H1 (cell line): ENCODE measurements around the gene SSU72. TPM values are rescaled to one million over a fixed set of nuclear protein-coding genes. Genes with fewer than 3 reads are reported as not detected.

Experiments used
- CTCF ChIA-PET: fragments of 300-600 bp; sonication (Branson Sonifier 250); formaldehyde crosslinking; loops from one replicate; lab custom pipeline; 2021; ENCODE audit not compliant: partially characterized antibody; lab: Charles Lee
- POLR2A ChIA-PET: fragments of 300-600 bp; sonication (Branson Sonifier 250); formaldehyde crosslinking; loops from one replicate; lab custom pipeline; 2021; ENCODE audit warnings: inconsistent platforms; ENCODE audit not compliant: partially characterized antibody; lab: Charles Lee
- DNase-seq, 2 experiments: peaks; one replicate each; pipeline versions ENCODE4 v3.0.0 to v3.0.0-alpha.2; 2010 to 2022; ENCODE audit warnings: low spot score in 2 of 2, low read depth in 1 of 2, mixed read lengths in 1 of 2
- FAIRE-seq: peaks from 2 replicates; lab custom pipeline; 2011; peaks lifted over from hg19 to GRCh38; lab: Jason Lieb, UNC
- H2AFZ ChIP-seq: 2 replicates; pipeline ENCODE4 v1.8.1; 2012; ENCODE audit warnings: low read length, inconsistent platforms
- H2AK5ac ChIP-seq: 2 replicates; pipeline ENCODE4 v1.6.1; 2013; ENCODE audit warnings: low read depth, low read length
- H2BK120ac ChIP-seq: replicated peaks from 2 replicates; pipeline ENCODE3; 2013; ENCODE audit warnings: low read depth, low read length, inconsistent platforms
- H2BK12ac ChIP-seq: 2 replicates; pipeline ENCODE4 v1.6.1; 2013; ENCODE audit warnings: low read depth, low read length
- H2BK15ac ChIP-seq: 2 replicates; pipeline ENCODE4 v1.6.1; 2013; ENCODE audit warnings: low read length
- H2BK20ac ChIP-seq: 2 replicates; pipeline ENCODE4 v1.6.1; 2013; ENCODE audit warnings: low read length
- H2BK5ac ChIP-seq: 2 replicates; pipeline ENCODE4 v1.6.1; 2013; ENCODE audit warnings: low read depth, low read length
- H3K14ac ChIP-seq: 2 replicates; pipeline ENCODE4 v1.6.1; 2013; ENCODE audit warnings: inconsistent platforms; ENCODE audit not compliant: insufficient read length
- H3K18ac ChIP-seq: 2 replicates; pipeline ENCODE4 v1.6.1; 2013; ENCODE audit warnings: low read length; ENCODE audit errors: extremely low read depth
- H3K23ac ChIP-seq: 2 replicates; pipeline ENCODE4 v1.6.1; 2013; ENCODE audit warnings: inconsistent platforms; ENCODE audit not compliant: insufficient read length
- H3K23me2 ChIP-seq: 2 replicates; pipeline ENCODE4 v1.6.1; 2013; ENCODE audit warnings: low read depth, low read length
- H3K27ac ChIP-seq: 2 replicates; pipeline ENCODE4 v1.6.1; 2011; ENCODE audit warnings: low read depth, low read length, inconsistent platforms
- H3K27me3 ChIP-seq, 4 experiments: replicated peaks in 1 of 4; 1 replicate in 1 of 4; 2 replicates in 3 of 4; pipeline versions ENCODE4 v1.6.1 to v1.8.1; 2011 to 2013; ENCODE audit warnings: low read length in 3 of 4, mild to moderate bottlenecking in 3 of 4, inconsistent platforms in 2 of 4, mixed read lengths in 2 of 4, moderate library complexity in 1 of 4; ENCODE audit not compliant: control insufficient read depth in 3 of 4, insufficient read depth in 3 of 4; ENCODE audit errors: extremely low read depth in 1 of 4
- H3K36me3 ChIP-seq, 4 experiments: 2 replicates each; pipeline versions ENCODE4 v1.6.1 to v1.8.1; 2011 to 2013; ENCODE audit warnings: mild to moderate bottlenecking in 4 of 4, low read length in 3 of 4, moderate library complexity in 2 of 4, control low read depth in 1 of 4, inconsistent platforms in 1 of 4; ENCODE audit not compliant: insufficient read depth in 4 of 4, control insufficient read depth in 2 of 4
- H3K4ac ChIP-seq: replicated peaks from 2 replicates; pipeline ENCODE3; 2013; ENCODE audit warnings: low read length, low read depth, mixed read lengths, inconsistent platforms; ENCODE audit not compliant: insufficient read length
- H3K4me1 ChIP-seq, 4 experiments: replicated peaks in 1 of 4; 1 replicate in 1 of 4; 2 replicates in 3 of 4; pipeline versions ENCODE4 v1.6.1 to v1.8.1; 2011 to 2013; ENCODE audit warnings: low read length in 3 of 4, inconsistent platforms in 2 of 4, mixed read lengths in 1 of 4; ENCODE audit not compliant: insufficient read depth in 4 of 4, control insufficient read depth in 3 of 4
- H3K4me2 ChIP-seq, 2 experiments: 2 replicates each; pipeline versions ENCODE4 v1.6.1 to v1.8.1; 2011 to 2013; ENCODE audit warnings: low read depth in 2 of 2, low read length in 2 of 2, control low read depth in 1 of 2, inconsistent platforms in 1 of 2, mild to moderate bottlenecking in 1 of 2; ENCODE audit not compliant: insufficient read depth in 1 of 2
- H3K4me3 ChIP-seq, 4 experiments: fragments of 200-600, 300-600 bp in 1 of 4; sonication (generic), shearing (Covaris generic), sonication (Bioruptor Twin) in 1 of 4; 2 replicates each; pipeline versions ENCODE4 v1.5.1 to v1.8.1; 2011 to 2016; ENCODE audit warnings: low read length in 4 of 4, low read depth in 3 of 4, control low read depth in 2 of 4, inconsistent platforms in 2 of 4, mild to moderate bottlenecking in 2 of 4, mixed read lengths in 1 of 4, moderate library complexity in 1 of 4; ENCODE audit not compliant: insufficient read depth in 2 of 4; ENCODE audit errors: extremely low read depth in 1 of 4
- H3K56ac ChIP-seq: replicated peaks from 2 replicates; pipeline ENCODE3; 2013; ENCODE audit warnings: low read depth, mild to moderate bottlenecking, mixed read lengths, low read length, inconsistent platforms; ENCODE audit not compliant: insufficient read length
- H3K79me1 ChIP-seq: 2 replicates; pipeline ENCODE4 v1.6.1; 2013; ENCODE audit warnings: low read depth, low read length, control low read depth
- H3K79me2 ChIP-seq, 2 experiments: 2 replicates each; pipeline versions ENCODE4 v1.6.1 to v1.8.1; 2012 to 2013; ENCODE audit warnings: low read length in 2 of 2, mild to moderate bottlenecking in 2 of 2, inconsistent platforms in 1 of 2; ENCODE audit not compliant: insufficient read depth in 2 of 2, control insufficient read depth in 1 of 2
- H3K9ac ChIP-seq, 4 experiments: replicated peaks in 1 of 4; 1 replicate in 1 of 4; 2 replicates in 3 of 4; pipeline versions ENCODE4 v1.6.1 to v1.8.1; 2011 to 2013; ENCODE audit warnings: low read depth in 3 of 4, low read length in 3 of 4, control low read depth in 2 of 4, mild to moderate bottlenecking in 2 of 4, moderate library complexity in 2 of 4, inconsistent platforms in 1 of 4; ENCODE audit errors: extremely low read depth in 1 of 4
- H3K9me3 ChIP-seq, 2 experiments: 2 replicates each; pipeline versions ENCODE4 v1.6.1 to v1.8.1; 2012 to 2013; ENCODE audit warnings: mild to moderate bottlenecking in 2 of 2, moderate library complexity in 2 of 2, control low read depth in 1 of 2, inconsistent platforms in 1 of 2, low read depth in 1 of 2, low read length in 1 of 2, mixed read lengths in 1 of 2; ENCODE audit not compliant: insufficient read depth in 2 of 2
- H4K20me1 ChIP-seq, 2 experiments: replicated peaks in 1 of 2; 2 replicates each; pipeline versions ENCODE3 to v1.8.1; 2011 to 2013; ENCODE audit warnings: inconsistent platforms in 2 of 2, low read length in 2 of 2, mild to moderate bottlenecking in 1 of 2; ENCODE audit not compliant: insufficient read depth in 2 of 2, control insufficient read depth in 1 of 2
- H4K5ac ChIP-seq: 2 replicates; pipeline ENCODE4 v1.6.1; 2013; ENCODE audit warnings: low read length, low read depth, mixed read lengths, inconsistent platforms; ENCODE audit not compliant: insufficient read length
- H4K8ac ChIP-seq: 2 replicates; pipeline ENCODE4 v1.8.0; 2013; ENCODE audit warnings: mild to moderate bottlenecking, moderate library complexity, low read length, inconsistent platforms; ENCODE audit not compliant: insufficient read depth; ENCODE audit errors: extremely low read depth
- H4K91ac ChIP-seq: replicated peaks from 2 replicates; pipeline ENCODE3; 2013; ENCODE audit warnings: low read length, mixed read lengths, inconsistent platforms; ENCODE audit not compliant: insufficient read length
- BRCA1 ChIP-seq: IDR thresholded peaks from 2 replicates; pipeline ENCODE4 v1.6.1; 2012; ENCODE audit warnings: low read depth, low read length, improper control_type of control experiment
- CREB1 ChIP-seq: IDR thresholded peaks from 2 replicates; pipeline ENCODE4 v1.6.1; 2012; ENCODE audit warnings: inconsistent platforms
- HDAC2 ChIP-seq, 2 experiments: fragments of 300-600 bp in 1 of 2; sonication (generic) in 1 of 2; IDR thresholded peaks; 2 replicates each; pipeline ENCODE4 v1.6.1; 2011 to 2012; ENCODE audit warnings: low read depth in 2 of 2, low read length in 2 of 2, mild to moderate bottlenecking in 2 of 2, moderate library complexity in 2 of 2, borderline replicate concordance in 1 of 2, inconsistent platforms in 1 of 2
- JUN ChIP-seq: IDR thresholded peaks from 2 replicates; pipeline ENCODE4 v1.6.1; 2011; ENCODE audit warnings: low read depth, mild to moderate bottlenecking, improper control_type of control experiment, low read length
- NANOG ChIP-seq: IDR thresholded peaks from 2 replicates; pipeline ENCODE4 v1.6.1; 2011; ENCODE audit warnings: low read length, low read depth, mild to moderate bottlenecking, inconsistent platforms; ENCODE audit not compliant: insufficient read depth, poor library complexity, severe bottlenecking
- PHF8 ChIP-seq: fragments of 200-600 bp; sonication (generic); conservative IDR thresholded peaks from 2 replicates; pipeline ENCODE4 v1.7.1; 2012; ENCODE audit warnings: low read depth, mild to moderate bottlenecking, inconsistent platforms, low read length, moderate library complexity
- RAD21 ChIP-seq, 2 experiments: IDR thresholded peaks in 1 of 2; conservative IDR thresholded peaks in 1 of 2; 2 replicates each; pipeline ENCODE4 v1.6.1; 2011; ENCODE audit warnings: low read depth in 2 of 2, low read length in 2 of 2, improper control_type of control experiment in 1 of 2, inconsistent platforms in 1 of 2, mild to moderate bottlenecking in 1 of 2, moderate library complexity in 1 of 2
- WGBS, 2 experiments: shearing (Covaris generic) in 1 of 2; methylation state at CpG; one replicate each; pipeline versions ENCODE4 v1.1.6 to v1.1.7; 2013 to 2015; ENCODE audit warnings: low lambda C conversion rate in 2 of 2, mixed read lengths in 2 of 2, inconsistent platforms in 1 of 2, low coverage in 1 of 2, missing lambda C conversion rate in 1 of 2; ENCODE audit not compliant: insufficient replicate concordance in 2 of 2, insufficient coverage in 1 of 2, insufficient read length in 1 of 2; ENCODE audit errors: extremely low coverage in 1 of 2, missing lambda C conversion rate in 1 of 2; 5-methylcytosine and 5-hydroxymethylcytosine counted together
- polyA plus RNA-seq, 7 experiments: library from polyadenylated mRNA; depleted of rRNA in 3 of 7; stranded (reverse) in 5 of 7; unstranded in 2 of 7; fragments of >200 nt in 5 of 7; fragments of 200-250 nt in 2 of 7; gene quantifications; 1 replicate in 5 of 7; 2 replicates in 1 of 7; 4 replicates in 1 of 7; pipeline versions ENCODE4 v1.2.1 to v1.2.3, GENCODE V29; 2011 to 2013; ENCODE audit warnings: missing spikeins in 2 of 7, mixed read lengths in 2 of 7
- total RNA-seq: library from RNA; stranded (reverse); fragmentation: NEBNext Ultra II Directional; extraction: Animal tissue kit (Norgen Biotek cat#: 25700); gene quantifications from 2 replicates; pipeline ENCODE4 v1.2.1, GENCODE V29; 2021
- TF ChIP-seq, protein P1 (sequence below), 3 experiments: IDR thresholded peaks; 1 replicate in 2 of 3; 2 replicates in 1 of 3; pipeline versions ENCODE4 v1.5.1 to v1.6.1; 2011; ENCODE audit warnings: low read length in 3 of 3, mild to moderate bottlenecking in 3 of 3, inconsistent platforms in 2 of 3, low read depth in 1 of 3, moderate library complexity in 1 of 3; ENCODE audit not compliant: insufficient read depth in 1 of 3; ENCODE audit errors: control extremely low read depth in 1 of 3

Gene SSU72
- total and polyA plus RNA-seq, 2 of the 8 experiments (the other 6 are each of a cell fraction or from before 2014, with no cell fraction given) = 110 to 165 TPM

DNA sequence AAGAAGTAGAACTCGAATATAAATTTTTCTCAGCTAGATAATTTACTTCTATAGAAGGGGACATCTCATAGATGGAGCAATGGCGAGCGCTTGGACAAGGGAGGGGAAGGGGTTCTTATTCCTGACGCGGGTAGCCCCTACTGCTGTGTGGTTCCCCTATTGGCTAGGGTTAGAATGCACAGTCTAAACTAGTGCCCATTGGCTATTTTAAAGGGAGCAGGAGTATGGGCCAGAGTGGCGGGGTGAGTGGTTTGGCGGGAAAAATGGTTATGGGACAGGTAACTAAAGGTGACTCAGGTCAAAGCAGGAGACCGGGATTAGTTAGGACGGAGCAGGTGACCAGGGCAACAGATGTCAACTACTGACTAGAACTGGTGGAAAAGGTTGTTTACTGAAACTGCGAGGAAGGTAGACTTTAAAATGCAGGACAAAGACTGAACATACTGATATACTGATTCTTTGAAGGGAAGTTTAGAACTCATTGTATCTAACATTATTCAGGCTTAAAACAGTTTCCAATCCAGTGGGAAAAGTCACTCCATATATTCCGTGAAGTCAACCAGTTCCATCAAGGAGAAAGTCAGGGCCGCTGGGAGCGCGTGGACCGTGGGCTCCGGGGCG, 63.6 kb downstream of the SSU72 start:
- Histone ChIP-seq H2BK120ac (no peak overlapping the region), H3K36me3 (no peaks in the 10 kb centered on the region), H2AK5ac (no peak overlapping the region), H4K91ac (peak overlapping the region; percentile 54), H3K18ac (no peak overlapping the region), H3K14ac (no peak overlapping the region), H3K23ac (no peak overlapping the region), H3K4me2 (peak overlapping the region; percentile 70 to 78), H3K23me2 (peaks cover 2% of the 10 kb centered on the region; the same call in 1 of the 2 replicates), H4K5ac (peak overlapping the region; percentile 93), H2BK5ac (no peak overlapping the region), H3K4me3 (peak overlapping the region; percentile 61 to 82 (median 76)), H3K56ac (peak overlapping the region; percentile 52), H3K79me2 (peaks cover 0 to 2% of the 10 kb centered on the region in 2 experiments; a peak in 1 of 4 replicates), H2AFZ (0 out of 2 replicates have a peak overlapping the region, but pooled peaks have one; percentile 14), H2BK20ac (no peak overlapping the region), H2BK15ac (no peak overlapping the region), H3K4me1 (no peaks in the 10 kb centered on the region; a peak in 1 of 7 replicates), H3K79me1 (no peaks in the 10 kb centered on the region), H2BK12ac (no peak overlapping the region), H4K8ac (peak overlapping the region; percentile 93), H3K9me3 (no peaks in the 10 kb centered on the region), H3K27ac (peak overlapping the region; percentile 85), H3K9ac (peak overlapping the region; percentile 51 to 88 (median 85); a peak in 6 of 7 replicates), H3K4ac (no peak overlapping the region), H3K27me3 (no peaks in the 10 kb centered on the region), H4K20me1 (peaks cover 0 to 2% of the 10 kb centered on the region in 2 experiments)
- WGBS, 2 experiments = 15% methylated on average over 17 of the region's 17 CpGs; no CpG with 5 or more reads in 1 of the 2 experiments
- POLR2A ChIA-PET = interaction anchor here (0.6 to 1.6 kb wide), 8 partner anchors 11 to 200 kb away, joined by 3 to 5 read pairs (median 3); partner anchors contain the start of gene MRPL20
- CTCF ChIA-PET = interaction anchor here (1.1 kb wide), 1 partner anchor 81 kb away, joined by 4 read pairs; no protein-coding TSS in a partner anchor
- FAIRE-seq = no peak
- peak in 1 of 2 experiments; percentile 33 for DNase-seq
- no peak for TF ChIP-seq HDAC2 (IDR thresholded peaks at IDR 0.05; ENCODE audit: borderline replicate concordance in 1 of 2, low read depth in 2 of 2, low read length in 2 of 2)
- no peak for TF ChIP-seq PHF8
- no peak for TF ChIP-seq RAD21 (IDR thresholded peaks at IDR 0.05 in 1 of 2, conservative IDR thresholded peaks at IDR 0.05 in 1 of 2; ENCODE audit: low read depth in 2 of 2, low read length in 2 of 2)
- TF ChIP-seq CREB1 = 0 out of 2 replicates have a peak, but pooled peaks have one; percentile 19
- no peak for TF ChIP-seq JUN
- TF ChIP-seq, protein P1, sequence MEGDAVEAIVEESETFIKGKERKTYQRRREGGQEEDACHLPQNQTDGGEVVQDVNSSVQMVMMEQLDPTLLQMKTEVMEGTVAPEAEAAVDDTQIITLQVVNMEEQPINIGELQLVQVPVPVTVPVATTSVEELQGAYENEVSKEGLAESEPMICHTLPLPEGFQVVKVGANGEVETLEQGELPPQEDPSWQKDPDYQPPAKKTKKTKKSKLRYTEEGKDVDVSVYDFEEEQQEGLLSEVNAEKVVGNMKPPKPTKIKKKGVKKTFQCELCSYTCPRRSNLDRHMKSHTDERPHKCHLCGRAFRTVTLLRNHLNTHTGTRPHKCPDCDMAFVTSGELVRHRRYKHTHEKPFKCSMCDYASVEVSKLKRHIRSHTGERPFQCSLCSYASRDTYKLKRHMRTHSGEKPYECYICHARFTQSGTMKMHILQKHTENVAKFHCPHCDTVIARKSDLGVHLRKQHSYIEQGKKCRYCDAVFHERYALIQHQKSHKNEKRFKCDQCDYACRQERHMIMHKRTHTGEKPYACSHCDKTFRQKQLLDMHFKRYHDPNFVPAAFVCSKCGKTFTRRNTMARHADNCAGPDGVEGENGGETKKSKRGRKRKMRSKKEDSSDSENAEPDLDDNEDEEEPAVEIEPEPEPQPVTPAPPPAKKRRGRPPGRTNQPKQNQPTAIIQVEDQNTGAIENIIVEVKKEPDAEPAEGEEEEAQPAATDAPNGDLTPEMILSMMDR (IDR thresholded peaks at IDR 0.05; ENCODE audit: control extremely low read depth in 1 of 3, insufficient read depth in 1 of 3, low read depth in 1 of 3, low read length in 3 of 3) = no peak
- TF ChIP-seq BRCA1 = 0 out of 2 replicates have a peak, but pooled peaks have one; percentile 9
- no peak for TF ChIP-seq NANOG
